H4 (cell line): ENCODE measurements around the gene VAMP2. TPM values are rescaled to one million over a fixed set of nuclear protein-coding genes. Genes with fewer than 3 reads are reported as not detected.

Source experiments
- total RNA-seq: library from RNA; depleted of rRNA; stranded (reverse); fragments of >200 nt; shearing (Covaris generic); gene quantifications from 2 replicates; pipeline ENCODE4 v1.2.3, GENCODE V29; 2014; rRNA removed

The VAMP2 gene
- total RNA-seq, 1 experiment from 2014 or later: 0.64 TPM

Other genes with a start within 250 kb of the VAMP2 start
- gene RNF227, start 246.7 kb downstream of the VAMP2 start, total RNA-seq: 1.1 and 3.6 TPM in 2 replicates
- 0.21 TPM in 1 of 2 replicates, not detected in the other for gene KCNAB3, start 233.1 kb downstream of the VAMP2 start, total RNA-seq
- 22.8 and 33.4 TPM in 2 replicates for gene TRAPPC1, start 231.0 kb downstream of the VAMP2 start, total RNA-seq
- 6.2 and 9.1 TPM in 2 replicates for gene CNTROB, start 230.7 kb downstream of the VAMP2 start, total RNA-seq
- gene GUCY2D, start 160.3 kb downstream of the VAMP2 start, total RNA-seq: not detected in 2 replicates
- gene ALOX15B, start 123.9 kb downstream of the VAMP2 start, total RNA-seq: not detected in 2 replicates
- gene ALOX12B, start 75.2 kb downstream of the VAMP2 start, total RNA-seq: not detected in 2 replicates
- not detected in 2 replicates for gene ALOXE3, start 44.4 kb downstream of the VAMP2 start, total RNA-seq
- 0.14 TPM in 1 of 2 replicates, not detected in the other for gene HES7, start 38.8 kb downstream of the VAMP2 start, total RNA-seq
- 4.4 and 4.6 TPM in 2 replicates for gene PER1, start 10.5 kb downstream of the VAMP2 start, total RNA-seq
- gene TMEM107, start 13.4 kb upstream of the VAMP2 start, total RNA-seq: 1.7 and 13.3 TPM in 2 replicates
- 0.62 and 0.68 TPM in 2 replicates for gene BORCS6, start 27.2 kb upstream of the VAMP2 start, total RNA-seq
- 33.4 and 50.5 TPM in 2 replicates for gene AURKB, start 47.6 kb upstream of the VAMP2 start, total RNA-seq
- gene CTC1, start 85.1 kb upstream of the VAMP2 start, total RNA-seq: 3.0 and 3.3 TPM in 2 replicates
- 13.5 and 18.4 TPM in 2 replicates for gene PFAS, start 86.3 kb upstream of the VAMP2 start, total RNA-seq
- 5.3 and 5.6 TPM in 2 replicates for gene RANGRF, start 125.7 kb upstream of the VAMP2 start, total RNA-seq
- 0.81 TPM in 1 of 2 replicates, not detected in the other for gene SLC25A35, start 132.5 kb upstream of the VAMP2 start, total RNA-seq
- gene ARHGEF15, start 147.3 kb upstream of the VAMP2 start, total RNA-seq: not detected in 2 replicates
- gene ODF4, start 176.9 kb upstream of the VAMP2 start, total RNA-seq: not detected in 2 replicates
- 2,934 and 3,123 TPM in 2 replicates for gene RPL26, start 220.2 kb upstream of the VAMP2 start, total RNA-seq
- gene RNF222, start 234.9 kb upstream of the VAMP2 start, total RNA-seq: not detected in 2 replicates